OCI-LY7 (cell line): ENCODE data around the gene FAM241B.

Experiments used
- EZH2phosphoT487 ChIP-seq: fragments of 200-600 bp; sonication (generic); IDR thresholded peaks from 2 replicates; pipeline ENCODE4 v1.6.1; 2018; ENCODE audit warnings: low read depth, borderline replicate concordance, mild to moderate bottlenecking, mixed run types, antibody characterized with exemption, low read length, moderate library complexity, mixed read lengths
- TF ChIP-seq, protein P1 (sequence below): fragments of 200-600 bp; sonication (generic); conservative IDR thresholded peaks from 2 replicates; pipeline ENCODE4 v1.5.1; 2014; ENCODE audit warnings: mild to moderate bottlenecking, antibody characterized with exemption, low read length, moderate library complexity, mixed read lengths

DNA sequence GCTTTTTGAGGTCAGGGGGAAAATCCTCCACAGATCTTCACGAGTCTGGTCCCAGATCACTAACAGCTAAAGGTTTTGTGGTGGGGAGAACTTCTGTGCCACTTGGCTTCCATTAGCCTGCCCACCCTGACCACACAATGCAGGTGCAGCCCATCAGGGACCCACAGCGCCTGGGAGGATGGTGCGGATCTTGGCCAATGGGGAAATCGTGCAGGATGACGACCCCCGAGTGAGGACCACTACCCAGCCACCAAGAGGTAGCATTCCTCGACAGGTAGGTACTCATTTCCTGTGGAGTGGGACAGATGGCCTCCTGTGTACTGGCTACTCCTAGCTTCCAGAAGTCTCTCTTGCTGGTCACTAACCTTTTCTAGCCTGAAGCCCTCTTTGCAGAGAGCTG lies 1.5 kb downstream of the FAM241B start:
- TF ChIP-seq, protein P1, sequence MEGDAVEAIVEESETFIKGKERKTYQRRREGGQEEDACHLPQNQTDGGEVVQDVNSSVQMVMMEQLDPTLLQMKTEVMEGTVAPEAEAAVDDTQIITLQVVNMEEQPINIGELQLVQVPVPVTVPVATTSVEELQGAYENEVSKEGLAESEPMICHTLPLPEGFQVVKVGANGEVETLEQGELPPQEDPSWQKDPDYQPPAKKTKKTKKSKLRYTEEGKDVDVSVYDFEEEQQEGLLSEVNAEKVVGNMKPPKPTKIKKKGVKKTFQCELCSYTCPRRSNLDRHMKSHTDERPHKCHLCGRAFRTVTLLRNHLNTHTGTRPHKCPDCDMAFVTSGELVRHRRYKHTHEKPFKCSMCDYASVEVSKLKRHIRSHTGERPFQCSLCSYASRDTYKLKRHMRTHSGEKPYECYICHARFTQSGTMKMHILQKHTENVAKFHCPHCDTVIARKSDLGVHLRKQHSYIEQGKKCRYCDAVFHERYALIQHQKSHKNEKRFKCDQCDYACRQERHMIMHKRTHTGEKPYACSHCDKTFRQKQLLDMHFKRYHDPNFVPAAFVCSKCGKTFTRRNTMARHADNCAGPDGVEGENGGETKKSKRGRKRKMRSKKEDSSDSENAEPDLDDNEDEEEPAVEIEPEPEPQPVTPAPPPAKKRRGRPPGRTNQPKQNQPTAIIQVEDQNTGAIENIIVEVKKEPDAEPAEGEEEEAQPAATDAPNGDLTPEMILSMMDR = no peak
- no peak for TF ChIP-seq EZH2phosphoT487
